Measurements from ENCODE around the gene PRELID1.
"Not testable (repeated sequence)": the region's sequence is repeated elsewhere in the genome, so short reads cannot be mapped to it uniquely, and the experiment has no call there.

Gene PRELID1

DNA sequence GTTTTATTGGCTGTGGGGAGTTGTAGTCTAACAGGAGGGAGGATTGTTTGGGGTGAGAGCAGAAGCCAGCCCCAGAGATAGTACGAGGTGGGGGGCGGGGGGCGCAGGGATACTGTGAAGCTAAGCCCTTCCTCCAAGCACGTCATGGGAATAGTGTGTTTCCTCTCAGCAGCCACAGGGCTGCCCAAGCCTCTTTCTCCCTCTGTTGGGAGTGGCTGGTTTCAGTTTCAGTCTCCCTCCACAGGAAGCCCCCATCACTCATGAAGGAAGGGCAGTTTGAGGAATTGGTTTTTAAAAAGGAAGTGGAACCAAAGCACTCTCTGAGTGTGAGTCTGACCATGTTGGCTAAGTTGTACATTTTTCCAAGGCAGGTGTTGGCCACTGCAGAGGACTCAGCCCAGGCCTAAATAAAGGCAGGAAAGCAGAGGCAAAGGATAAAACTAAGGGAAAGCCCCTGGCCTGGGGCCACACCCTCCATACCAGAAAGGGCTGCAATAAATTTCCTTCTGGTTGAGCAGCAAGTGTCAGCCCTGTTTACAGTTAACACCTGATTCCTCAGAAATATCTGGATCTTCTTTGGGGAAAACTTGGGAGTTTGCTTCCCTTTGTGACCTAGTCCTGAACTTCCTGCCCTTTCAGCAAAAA lies 3.2 kb upstream of the PRELID1 start:
- no peak for DNase-seq

DNA sequence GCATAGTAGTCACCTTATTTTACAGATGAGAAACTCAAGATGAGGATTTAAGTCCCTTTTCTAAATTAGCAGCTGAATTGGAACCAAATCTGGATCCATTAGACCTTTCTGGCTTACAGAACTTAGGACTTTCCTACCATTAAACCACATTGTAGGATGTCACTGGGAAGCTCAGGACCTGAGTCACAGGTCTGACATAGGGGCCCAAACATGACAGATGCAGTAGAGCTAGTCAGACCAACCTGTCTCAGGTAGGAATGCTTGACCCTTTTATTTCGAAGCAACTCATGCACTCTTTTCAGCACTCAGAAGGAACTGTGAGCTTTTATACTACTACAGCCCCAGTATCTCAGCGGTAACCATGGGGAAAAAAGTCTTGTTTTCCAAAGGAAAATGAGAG lies 2.6 kb upstream of the PRELID1 start:
- no peak for DNase-seq

DNA sequence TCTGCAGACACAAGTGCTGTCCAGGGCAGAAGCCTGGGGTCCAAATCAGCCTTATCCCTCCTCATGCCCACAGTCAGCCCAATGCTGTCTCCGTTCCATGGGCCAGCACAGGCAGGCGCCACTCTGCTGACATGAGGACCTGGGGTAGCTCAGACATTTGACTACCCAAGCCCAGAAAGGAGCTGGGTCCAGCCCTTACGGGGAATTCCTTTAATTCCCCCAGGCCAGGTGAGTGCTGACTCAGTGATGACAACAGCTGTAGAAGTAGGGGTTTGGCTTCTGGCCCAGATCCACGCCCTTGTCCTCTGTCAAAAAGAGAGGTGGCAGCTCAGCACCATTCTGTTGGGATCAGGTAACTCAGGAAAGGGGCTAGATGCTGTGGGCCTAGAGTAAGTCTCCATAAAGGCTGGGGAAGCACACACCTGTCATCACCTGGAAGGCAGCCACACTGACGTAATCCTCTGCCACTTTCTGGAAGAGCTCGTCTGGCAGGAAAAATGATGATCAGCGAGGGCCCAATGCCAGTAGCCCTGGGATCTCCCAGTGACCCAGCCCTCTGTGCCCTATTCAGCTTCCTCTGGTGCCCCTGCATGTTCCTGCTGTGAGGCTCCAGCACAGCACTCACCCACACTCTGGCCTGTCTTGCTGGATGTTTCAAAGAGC lies 2.0 kb upstream of the PRELID1 start:
- peak in 1 of 2 experiments; percentile 4 for DNase-seq

DNA sequence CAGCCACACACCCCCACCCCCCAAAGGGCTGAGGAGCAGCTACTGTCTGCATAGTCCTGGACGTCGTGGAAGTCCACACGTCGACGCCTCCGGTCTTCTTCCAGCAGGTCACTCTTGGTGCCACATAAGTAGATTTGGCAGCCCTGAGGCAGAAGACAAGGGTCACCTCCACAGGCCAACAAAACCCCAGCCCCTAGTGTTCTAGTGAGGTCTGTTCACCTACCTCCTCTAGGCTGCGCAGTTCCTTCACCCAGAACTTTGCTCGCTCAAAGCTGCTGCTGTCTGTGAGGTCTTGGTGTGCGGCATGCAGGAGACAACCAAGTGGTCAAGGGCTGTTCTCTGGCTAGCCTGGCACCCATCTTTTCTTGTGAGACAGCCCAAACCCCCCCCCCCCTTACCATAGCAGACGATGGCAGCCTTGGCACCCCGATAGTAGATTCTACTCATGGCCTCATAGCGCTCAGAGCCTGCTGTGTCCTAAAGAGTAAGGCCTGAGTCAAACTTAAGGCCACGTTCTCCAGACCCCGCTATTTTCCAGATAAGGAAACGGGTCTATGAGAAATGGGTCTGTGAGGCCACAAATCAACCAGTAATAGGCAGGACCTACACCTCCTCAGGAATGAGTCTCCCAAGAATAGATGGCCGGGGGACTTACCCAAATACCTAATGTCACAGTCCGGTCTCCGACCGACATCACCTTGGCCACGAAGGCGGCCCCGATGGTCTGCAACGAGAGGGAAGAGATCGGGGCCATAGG lies 1.1 kb upstream of the PRELID1 start:
- DNase-seq, result no peak

DNA sequence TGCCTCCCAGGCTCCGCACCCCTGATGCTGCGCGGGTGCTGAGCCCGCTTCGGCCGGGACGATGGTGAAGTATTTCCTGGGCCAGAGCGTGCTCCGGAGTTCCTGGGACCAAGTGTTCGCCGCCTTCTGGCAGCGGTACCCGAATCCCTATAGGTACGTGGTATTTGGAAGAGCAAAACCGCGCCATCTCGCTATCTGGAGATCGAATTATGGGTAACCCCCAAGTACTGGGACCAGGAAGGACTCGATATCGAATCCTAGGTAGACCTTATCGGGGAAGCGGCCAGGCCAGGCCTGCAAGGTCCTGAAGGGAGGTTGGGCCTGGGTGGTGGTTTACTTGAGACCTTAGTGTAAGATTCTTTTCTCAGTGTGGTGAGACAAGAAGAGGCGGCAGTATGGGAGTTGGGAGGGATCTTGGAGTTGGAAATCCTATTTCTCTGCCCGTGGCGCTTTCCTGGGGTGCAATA lies 359 bp downstream of the PRELID1 start:
- no peak for DNase-seq

DNA sequence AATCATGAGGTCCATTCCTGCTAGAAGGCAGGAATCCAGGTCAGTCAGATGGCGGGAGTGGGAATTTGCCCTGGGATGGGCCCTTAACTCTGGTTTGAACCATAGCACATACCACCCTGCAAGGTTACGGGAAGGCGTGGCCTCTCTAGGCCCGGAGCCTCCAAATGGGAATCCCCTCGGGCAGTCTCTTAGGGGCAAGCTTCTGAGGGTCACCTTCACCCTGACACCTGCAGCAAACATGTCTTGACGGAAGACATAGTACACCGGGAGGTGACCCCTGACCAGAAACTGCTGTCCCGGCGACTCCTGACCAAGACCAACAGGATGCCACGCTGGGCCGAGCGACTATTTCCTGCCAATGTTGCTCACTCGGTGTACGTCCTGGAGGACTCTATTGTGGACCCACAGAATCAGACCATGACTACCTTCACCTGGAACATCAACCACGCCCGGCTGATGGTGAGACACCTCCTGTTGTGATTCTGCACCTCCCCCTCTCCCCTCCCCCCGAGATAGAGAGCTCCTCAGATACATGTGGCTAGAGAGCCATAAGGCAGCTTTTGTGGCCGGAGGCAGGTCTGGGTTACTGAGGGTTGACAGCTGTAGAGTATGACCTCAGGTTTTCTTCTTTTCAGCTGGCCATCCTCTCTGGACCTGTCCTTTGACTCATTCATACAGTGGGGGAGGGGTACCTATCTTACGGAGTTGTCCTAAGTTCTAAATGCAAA lies 957 bp downstream of the PRELID1 start:
- DNase-seq, result no peak

DNA sequence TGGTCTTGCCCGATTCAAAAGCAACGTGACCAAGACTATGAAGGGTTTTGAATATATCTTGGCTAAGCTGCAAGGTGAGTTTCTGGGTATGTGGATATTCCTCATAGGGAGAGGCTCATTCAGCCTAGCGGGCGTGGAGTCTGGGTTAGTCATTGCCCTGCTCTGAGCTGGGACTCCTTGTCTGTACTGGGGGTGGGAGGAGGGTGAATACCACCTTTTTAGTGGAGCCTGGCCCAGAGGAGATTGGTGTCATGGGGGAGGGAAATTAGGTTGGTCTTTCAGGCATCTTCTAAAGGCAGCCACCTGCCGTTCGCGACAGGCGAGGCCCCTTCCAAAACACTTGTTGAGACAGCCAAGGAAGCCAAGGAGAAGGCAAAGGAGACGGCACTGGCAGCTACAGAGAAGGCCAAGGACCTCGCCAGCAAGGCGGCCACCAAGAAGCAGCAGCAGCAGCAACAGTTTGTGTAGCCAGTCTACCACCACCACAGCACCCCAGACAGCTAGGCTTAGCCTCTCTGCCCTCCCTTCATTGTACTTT lies 2.6 kb downstream of the PRELID1 start:
- not testable (repeated sequence) for DNase-seq

DNA sequence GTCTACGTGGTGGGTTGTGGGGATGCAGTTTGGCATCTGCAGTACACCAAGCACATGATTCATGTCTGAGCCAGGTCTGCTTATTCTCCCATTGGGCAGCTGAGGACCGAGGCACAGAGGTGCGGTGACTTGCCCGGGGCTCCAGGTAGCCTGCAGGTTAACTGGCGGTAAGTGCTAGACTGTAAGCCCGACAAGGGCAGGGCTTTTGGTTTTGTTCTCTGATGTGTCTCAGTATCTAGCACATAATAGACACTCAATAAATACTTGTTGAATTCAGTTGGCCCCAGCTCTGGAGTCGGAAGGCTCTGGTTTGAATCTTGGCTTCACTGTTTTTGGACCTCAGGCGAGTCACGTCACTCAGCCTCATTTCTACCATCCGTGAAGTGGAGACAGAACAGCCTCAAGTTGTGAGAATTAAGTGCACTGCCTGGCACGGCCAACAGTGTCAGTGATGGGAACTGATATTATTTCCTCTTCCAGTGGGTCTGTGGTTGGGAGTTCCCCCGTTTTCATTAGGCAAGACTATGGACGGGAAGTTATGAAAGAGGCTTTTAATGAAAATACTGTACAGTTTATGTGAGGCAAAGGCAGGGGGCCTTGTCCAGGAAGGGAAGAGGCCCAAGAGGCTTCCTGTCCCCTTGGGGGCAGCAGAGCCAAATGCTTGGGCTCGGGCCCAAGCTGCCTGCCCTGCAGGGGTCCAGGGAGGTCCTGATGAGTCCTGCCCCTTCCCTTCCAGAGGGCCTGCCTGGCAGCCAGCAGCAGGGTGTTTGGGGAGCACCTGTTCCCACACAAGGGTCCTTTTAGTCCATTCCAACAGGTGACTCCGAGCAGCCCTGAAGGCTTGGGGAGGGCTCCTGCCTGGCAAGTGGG lies 3.3 kb downstream of the PRELID1 start:
- DNase-seq, result no peak

DNA sequence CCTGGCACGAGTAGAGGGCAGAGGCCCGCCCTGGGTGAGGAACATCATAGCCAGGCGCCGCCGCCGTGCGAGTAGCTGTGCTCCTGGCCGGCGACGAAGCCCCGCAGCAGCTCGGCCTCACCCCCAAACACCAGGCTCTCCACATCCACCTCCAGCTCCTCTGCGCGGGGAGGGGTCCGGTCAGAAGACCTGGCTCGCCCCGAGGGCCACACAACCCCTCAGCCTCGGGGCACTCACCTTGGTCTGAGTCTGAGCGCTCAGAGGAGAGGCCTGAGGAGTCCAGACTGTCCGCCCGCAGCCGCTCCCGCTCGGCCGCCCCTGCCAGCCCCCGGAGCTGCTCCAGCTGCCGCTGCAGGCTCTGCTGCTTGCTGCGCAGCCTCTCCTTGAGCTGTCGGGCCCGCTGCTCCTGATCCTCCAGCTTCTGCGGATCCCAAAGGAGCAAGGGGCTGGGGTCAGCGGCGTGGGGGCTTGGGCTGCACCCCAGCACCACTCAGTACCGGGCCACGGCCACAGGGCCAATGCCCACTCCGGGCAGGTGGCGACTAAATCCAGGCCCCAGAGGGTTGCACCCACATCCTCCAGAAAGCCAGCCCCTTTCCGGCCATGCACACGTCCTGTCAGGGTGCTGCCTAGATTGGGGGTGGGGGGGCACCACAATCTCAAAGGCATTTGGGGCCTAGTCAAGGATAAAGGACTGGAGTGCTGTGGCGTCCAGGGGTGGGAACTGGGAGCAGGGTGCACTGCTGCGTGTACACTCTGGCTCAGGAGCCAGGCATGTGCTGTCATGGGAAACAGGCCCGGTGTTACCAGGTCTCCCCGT lies 4.2 kb downstream of the PRELID1 start:
- DNase-seq, result no peak

DNA sequence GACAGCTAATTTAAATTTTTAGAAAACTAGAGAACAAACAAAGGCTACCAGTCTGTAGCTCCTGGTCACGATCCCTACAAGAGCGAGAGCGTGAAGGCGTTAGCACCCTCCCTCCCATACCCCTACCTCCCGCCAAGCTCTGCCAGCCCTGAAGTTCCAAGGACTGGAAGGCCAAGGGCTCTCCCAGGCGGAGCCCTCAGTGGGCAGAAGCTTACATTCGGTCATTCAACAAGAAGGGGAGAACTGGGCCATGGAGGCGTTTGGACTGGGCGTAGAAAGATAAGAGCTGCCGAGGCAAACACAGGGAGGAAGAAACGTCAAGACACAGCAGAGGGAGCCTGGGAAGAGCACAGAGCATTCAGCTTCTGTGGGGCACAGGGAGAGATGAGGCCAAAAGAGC lies 5.1 kb downstream of the PRELID1 start:
- DNase-seq, result no peak

DNA sequence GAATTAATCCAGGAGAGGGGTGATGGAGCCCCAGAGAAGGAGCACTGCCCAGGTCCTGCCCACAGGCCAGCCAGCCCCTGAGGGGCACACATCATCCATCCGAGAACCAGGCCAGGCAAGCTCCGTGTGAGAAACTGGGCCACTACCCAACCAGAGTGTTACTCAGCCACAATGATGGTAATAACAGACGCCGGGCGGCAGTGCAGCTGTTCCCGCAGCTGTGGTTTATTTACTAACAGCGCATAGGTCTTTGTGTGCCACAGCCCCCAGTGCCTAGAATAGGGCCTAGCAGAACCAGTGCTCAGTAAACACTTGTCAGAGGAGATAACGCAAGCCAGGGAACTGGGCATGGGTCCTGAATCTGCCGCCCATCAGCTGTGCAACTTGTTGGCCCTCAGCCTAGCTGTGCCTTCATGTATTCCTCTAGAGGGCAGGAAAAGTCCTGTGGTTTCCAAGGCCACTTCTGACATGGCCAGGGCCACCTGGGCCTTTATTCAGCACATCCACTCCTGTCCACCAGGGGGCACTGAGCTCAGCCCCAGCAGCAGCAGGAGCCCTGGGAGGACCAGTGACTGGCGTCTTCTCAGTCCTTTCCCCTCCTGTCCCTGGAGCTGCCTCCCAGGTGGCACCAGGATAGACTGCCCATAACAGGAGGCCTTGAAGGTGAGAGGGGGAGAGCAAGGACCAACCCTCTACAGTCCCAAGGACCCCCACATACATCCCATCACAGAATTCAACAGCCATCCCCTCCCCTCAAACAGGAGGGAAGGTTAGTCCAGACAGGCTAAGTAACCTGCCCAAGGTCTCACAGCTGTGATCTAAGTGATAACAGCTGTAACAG lies 6.0 kb downstream of the PRELID1 start:
- no peak for DNase-seq

DNA sequence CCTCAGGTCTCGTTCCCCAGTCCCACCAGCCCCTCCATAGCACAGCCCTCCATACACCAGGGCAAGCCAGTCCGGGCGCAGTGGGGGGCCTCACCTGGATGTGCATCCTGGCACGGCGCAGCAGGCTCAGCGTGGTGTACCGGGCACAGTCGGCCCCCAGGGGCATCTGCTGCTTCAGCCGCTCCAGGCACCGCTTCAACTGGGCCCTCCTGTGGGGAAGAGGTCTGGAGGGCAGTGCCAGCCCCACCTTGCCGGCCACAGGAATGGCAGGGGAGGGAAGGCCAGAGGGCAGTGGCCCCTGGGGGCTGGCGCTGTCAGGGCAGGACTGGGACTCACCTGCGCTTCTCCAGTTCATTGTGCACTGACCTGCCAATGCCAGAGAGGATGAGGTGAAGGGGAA lies 6.7 kb downstream of the PRELID1 start:
- DNase-seq, result no peak

DNA sequence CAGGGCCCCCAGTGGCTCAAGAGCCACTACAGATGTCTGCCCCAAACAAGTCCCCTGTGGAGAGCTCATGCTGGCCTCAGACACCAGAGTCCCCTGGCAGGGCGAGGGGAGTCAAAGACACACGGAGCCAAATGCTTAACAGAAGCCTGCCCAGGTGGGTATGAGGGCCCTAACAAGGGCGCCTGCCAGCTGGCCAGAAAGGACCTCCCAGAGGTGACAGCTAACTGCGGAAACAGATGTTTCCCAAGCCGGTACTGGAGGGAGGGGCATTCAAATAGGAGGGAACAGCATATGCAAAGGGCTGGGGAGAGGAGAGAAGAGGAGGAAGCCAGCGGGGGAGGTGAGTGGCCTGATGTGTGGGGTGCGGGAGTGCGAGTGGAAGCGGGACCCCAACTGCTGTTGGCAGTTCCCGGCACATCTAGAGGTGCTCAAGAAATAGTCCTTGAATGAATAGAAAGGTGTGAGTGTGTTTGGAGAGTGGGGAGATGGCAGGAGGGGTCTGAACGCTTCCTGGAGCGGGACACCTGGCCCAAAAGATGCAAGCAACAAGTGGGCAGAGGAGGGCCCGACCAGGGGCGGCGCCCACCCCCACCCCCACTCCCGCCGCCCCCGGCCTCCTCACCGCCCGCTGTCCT lies 7.3 kb downstream of the PRELID1 start:
- DNase-seq, result no peak

DNA sequence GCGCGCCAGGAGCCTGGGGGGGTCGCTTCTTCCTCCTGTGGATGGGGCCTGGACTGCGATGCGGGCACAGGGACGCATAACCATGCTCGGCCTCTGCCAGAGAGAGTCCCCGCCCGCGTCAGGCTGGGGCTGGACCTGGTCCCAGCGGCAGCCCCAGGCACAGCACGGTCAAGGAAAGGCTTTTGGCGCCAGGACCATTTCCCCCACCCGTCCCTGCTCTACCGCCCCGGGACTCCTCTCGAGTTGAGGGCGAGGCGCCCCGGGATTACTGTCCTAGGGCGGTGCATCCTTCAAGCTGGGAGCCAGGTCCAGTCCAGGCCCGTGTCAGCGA lies 7.8 kb downstream of the PRELID1 start:
- no peak for DNase-seq

DNA sequence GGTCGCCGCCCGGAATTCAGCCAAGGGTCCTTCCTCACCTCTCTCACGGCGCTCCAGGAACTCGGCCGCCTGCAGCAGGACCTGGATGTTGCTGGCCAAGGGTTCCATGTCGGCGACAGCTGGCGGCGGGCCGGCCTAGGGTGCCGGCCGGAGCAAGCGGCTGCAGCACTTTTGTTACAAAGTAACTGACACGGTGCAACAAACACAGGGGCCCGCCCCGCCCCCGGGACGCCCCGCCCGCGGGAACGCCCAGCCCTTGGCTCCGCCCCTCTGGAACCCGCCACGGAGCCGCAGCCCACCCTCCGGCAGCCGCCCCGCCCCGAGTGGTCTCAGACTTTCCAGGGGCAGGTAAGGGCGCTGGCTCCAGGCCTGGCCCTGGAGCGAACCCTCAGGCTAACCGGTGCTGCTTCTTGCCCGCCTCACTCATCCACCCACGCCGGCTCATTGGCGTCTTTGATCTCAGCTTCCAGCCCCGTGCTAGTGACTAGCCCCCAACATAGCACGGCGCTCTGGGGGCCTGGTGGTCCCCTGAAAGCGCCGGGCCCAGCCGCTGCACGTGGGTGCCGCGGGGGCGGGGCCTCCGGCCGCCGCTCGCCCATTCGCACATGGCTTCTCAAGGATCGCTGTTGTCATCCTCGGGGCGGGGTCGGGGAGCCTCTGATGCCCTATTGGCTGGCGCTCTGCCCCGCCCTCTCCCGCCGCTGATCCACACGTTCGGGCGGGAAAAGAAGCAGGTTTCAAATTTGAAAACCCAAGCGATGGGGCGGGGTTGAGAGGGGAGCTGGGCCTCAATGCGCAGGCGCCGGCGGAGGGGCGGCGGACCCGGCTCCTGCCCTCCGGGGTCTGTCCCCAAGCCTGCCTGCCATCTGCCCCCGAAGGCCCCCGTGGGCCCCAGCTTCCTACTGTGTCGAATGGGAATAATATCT lies 8.4 kb downstream of the PRELID1 start, which contains the start of gene MXD3:
Gene MXD3 (minus strand): TSS at position 176 of the 926 bp plus-strand sequence. CDS start 68 bp downstream, at position 108.
- DNase-seq, result peak; percentile 9 to 47

DNA sequence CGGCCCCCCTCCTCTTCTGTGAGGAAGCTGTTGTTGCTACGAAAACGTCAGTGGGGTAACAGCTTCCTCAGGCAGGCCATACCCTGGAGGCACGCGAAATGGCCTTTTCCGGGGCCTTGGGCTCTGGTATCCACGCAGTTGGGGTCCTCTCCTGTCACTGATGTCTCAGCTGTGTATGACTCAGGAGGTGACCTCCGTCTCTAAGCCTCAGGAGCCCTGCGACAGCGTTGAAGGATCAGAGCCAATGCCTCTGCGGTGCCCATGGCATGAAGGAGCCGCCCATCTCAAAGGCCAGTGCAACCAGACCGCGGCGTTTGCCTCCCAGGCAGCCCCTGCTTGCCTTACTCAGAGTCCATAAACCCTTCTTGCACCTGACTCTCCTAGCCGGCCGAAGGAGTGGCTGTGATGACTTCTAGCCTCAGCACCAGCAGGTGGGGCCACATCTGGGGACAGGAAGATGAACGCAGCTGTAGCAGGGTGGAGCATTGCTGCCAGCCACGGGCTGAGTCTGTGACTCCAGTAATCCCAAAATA lies 9.1 kb downstream of the PRELID1 start:
- no peak for DNase-seq

DNA sequence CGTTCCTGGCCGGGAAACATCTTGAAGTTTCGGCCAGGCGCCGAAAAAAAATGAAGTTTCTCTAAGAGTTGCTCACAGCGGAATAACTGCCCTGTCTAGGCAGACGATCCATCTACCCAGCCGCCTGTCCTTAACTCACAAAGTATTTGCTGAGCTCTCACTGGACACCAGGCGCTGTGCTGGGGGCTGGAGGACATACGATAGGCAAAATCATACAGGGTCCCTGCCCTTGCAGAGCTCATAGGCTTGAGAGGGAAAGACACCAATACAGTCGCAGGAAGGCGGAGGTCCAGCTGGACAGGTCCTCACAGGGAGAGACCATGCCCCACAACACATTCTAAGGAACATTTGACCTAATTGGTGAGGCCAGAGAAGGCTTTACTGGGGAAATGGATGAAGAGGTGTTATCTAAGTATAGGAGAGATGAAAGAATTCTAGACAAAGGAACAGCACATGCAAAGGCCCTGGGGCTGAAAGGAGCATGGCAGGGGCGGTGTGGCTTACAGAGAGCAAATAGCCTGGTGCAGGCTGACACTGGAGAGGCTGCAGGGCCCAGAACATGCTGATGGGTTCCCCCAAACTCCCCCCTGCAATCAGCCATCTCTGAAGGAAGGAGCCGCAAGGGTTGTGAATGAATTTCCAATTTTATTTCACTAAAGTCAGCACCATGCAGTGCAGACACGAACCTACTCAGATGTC lies 10.1 kb downstream of the PRELID1 start:
- DNase-seq, result no peak
